Raji (cell line): ENCODE measurements around the gene HABP4.

Source experiments
- POLR2A ChIP-seq: IDR thresholded peaks from 2 replicates; pipeline ENCODE4 v1.6.1; 2011; ENCODE audit warnings: low read depth, low read length, control low read depth; ENCODE audit not compliant: insufficient read depth

The HABP4 gene

DNA sequence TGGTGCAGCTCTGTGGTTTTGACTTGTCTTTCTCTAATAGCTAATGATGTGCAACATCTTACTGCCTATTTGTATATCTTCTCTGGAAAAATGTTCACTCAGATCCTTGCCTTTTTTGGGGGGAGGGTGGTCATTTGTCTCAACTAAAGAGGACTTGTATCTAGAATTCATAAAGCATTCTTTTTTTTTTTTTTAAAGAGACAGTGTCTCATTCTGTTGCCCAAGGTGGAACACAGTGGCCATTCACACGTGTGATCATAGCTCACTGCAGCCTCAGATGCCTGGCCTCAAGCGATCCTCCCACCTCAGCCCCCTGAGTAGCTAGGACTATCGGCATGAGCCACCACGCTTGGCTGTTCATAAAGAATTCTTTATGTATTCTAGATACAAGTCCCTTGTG, 33.2 kb downstream of the HABP4 start:
- no peak for TF ChIP-seq POLR2A

DNA sequence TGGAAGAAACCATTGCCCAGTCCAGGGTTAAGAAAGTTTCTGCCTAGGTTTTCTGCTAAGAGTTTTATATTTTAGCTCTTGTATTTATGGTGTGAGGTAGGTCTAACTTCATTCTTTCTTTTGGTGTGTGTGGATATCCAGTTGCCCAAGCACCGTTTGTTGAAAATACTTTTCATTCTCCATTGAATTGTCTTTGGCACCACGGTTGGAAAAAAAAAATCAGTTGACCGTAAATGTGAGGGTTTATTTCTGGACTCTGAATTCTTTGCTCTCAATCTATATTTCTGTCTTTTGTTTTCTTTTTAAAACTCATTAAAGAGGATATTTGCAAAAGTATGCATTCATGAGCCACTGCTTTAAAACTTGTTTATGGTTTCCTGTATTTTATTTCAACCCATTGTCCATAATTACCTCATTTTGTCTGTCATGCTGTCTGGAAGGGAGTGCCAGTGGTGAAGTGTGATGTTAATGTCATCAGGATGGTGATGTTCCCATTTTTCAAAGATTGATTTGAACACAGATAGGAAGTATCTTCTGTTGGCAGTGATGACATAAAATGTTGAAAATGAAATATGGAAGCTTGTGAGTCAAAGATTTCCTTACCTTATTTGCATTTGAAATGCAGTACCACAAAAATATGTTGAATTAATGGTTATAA, 33.9 kb downstream of the HABP4 start:
- TF ChIP-seq POLR2A: no peak

DNA sequence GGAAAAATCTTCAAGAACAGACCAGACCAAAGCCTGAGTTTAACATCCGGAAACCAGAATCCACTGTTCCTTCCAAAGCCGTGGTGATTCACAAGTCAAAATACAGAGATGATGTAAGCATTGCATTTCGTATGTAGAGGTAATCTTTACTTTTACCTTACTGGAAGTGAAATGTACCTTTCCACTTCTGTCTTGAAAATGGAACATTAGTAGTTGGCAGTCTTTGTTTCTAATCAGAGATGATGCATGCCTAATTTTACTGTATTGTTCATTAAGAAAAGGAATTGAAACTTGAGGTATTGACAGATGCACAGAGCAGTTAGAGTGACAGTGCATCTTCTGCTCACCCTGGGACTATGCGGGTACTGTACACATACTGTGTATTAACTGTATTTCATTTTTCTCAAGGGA, 34.6 kb downstream of the HABP4 start:
- TF ChIP-seq POLR2A: no peak

DNA sequence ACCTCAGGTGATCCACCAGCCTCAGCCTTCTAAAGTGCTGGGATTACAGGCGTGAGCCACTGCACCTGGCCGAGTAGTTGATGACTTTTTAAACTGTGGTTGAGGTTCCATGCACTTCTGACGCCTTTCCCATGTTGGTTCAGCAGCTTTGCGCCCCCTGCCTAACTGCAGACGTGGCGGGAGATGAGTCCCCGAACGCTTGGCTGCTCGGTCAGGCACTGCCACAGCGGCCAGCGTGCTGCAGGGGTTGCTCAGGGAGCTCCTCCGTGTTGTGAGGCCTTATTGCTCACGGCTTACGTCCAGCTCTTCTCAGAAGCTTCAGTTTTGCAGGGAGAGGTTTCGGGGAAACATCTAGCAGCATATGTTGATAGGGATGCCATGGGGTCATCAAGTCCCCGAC, 35.3 kb downstream of the HABP4 start:
- TF ChIP-seq POLR2A: no peak

DNA sequence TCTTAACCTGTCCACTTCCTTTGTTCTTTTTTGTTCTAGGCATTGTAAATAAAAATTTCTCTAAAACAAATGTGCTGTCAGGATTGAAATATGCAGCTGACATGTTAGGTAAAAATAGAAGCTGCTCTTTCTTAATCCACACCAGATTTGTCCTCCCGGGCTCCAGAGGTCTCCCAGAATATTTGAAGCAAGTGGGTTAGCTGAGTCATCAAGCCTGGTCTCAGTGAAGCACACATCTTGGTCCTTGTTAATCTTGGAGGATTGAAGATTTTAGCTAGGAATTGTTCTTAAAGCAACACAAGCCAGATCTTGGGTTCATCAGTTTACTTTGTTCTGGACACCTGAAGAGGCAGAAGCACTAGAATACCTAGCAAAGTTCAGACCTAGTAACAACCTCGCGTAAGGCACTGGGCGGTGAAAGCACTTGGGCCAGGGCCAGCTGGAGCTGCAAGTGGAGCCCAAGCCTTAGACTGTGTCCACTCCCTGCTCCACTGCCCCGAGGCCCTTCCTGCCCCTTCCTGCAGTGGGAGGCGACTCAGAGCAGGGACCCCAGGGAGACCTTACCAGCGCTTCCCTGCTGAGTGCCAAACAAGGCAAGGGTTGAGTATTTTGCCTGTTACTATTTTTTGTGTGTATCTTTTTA, 36.5 kb downstream of the HABP4 start:
- no peak for TF ChIP-seq POLR2A

DNA sequence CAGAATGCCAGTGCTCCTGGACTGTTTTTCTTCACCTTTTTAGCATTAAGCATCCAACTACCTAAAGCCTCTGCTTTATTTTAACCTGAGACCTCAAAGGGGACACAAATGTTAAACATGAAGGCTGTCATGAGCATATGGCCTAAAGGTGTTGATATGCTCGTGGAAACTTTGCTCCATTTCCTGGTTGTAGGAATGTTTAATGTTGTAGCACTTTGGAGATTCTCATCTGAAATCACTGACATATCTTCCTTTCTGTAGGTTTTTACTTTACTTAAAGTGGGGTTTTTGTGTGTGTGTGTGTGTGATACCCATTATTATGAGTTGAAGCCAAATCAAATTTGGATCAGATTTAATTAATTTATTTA, 37.0 kb downstream of the HABP4 start:
- no peak for TF ChIP-seq POLR2A

DNA sequence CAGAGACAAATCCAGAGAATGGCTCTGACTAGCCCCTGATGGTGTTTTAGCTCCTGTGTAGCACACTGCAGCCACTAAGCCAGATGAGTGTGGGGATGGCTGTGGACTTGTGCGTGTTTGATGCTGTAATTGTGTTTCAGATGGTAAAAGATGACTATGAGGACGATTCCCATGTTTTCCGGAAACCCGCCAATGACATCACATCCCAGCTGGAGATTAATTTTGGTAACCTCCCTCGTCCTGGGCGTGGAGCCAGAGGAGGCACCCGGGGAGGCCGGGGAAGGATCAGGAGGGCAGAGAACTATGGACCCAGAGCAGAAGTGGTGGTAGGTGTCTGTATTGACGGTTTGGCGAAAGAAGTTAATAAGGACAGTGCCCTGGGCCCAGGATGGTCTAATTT, 38.0 kb downstream of the HABP4 start:
- no peak for TF ChIP-seq POLR2A

DNA sequence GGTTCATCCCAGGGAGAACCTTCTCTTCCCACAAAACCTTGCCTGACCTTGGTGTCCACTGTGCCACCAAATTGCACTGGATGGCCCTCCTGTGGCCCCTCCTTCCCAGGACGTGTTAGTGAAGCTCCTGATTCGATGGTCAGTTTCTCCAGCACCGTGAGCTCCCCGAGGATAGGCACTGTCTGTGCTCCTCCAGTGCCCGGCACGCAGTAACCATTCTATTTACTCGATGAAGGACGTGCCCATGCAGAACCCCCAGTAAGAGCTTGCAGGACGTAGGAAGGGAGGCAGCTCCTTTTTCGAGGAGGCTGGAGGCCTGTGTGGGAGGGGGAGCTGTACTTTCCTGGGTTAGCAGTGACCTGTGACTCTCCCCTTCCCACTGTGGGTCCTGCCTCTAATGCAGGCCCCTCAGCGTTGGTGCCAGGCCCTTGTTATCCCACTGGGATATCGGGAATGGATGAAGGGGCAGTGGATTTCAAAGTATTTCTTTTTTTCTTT, 39.6 kb downstream of the HABP4 start:
- no peak for TF ChIP-seq POLR2A

DNA sequence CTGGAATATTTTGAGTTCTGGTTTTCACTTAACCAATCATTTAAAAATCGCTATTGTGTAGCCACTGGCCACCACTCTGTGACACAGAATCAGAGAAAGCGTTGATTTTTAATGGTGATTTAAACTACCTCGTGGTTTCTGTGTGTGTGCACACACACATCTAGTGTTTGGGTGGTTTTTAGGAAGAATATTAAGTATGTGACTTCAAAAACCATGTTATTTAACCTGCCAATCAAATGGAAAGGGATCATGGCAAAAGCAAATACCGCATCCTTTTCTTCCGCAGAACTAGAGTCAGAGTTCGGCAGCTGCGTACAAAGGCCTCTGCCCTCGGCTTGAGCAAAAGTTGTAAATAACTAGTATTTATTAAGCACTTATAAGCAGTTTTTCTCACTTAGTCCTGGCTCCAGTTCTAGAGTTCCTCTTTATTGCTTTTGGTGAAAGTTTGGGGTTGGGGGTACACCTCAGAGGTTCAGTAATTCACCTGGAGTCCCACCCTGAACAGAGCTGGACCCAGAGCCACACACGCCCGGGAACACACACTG, 40.6 kb downstream of the HABP4 start:
- TF ChIP-seq POLR2A: no peak

DNA sequence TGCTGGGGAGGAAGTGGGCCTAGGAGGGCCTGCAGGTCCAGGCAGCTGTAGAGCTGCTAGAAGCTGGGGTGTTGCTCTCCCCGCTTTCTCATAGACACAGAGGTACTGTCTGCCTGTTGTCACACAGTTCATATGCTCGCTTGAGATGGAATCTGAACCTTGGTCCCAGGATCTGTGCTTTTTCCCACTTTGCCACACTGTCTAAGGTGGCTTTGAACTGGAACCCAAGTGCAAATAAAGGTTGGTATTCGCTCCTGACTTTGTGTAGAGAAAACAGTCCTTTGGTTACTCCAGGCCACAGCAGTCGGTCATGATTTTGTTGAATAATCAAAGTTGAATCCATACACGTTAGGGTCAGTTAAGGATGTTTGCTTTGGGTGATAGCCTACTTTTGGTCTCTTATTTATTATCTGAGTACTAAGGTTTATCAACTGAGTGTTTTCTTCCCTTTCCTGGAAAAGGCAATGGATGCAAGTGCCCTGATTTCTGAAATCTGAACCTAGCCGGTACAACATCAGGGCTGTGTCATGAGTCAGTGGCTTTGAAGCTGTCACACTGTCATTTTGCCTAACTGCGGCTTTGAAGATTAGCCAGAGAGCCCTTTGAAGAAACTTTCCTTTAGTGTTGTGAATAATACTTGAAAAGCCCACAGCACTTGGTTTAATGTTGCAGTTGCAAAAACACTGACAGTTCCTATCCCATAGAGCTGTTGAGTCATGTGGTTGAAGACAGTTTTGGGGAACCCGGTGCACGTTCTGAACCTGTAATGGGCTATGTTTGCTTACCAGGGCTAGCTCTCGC, 41.3 kb downstream of the HABP4 start:
- no peak for TF ChIP-seq POLR2A

DNA sequence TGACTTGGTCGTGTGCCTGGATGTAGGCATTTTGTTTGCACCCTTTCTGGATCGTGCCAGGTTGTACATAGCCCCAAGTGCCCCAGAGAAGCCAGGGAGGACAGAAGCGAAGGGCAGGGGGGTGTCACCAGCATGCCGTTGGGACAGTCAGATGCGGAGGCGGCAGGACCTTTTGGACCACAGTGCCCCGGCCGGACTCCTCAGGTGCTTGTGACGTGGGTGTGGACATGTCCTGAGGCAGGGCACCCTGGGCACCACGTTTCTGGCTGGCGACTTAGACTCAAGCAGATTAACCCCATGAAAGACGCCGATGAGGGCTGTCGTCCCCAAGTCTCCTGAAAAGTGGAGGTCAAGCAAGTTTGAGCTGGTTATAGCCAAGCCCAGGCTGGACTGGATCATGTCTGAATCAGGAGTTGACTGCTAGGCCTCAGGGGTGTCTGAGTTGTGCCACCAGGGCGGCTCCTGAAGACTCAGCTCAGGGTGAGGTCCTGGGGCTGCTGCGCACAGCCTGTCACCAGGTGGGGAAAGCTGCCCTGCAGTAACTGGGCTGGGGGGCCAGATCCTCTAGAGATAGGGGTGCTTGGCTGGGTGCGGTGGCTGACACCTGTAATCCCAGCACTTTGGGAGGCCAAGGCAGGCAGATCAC, 42.0 kb downstream of the HABP4 start:
- TF ChIP-seq POLR2A: no peak

DNA sequence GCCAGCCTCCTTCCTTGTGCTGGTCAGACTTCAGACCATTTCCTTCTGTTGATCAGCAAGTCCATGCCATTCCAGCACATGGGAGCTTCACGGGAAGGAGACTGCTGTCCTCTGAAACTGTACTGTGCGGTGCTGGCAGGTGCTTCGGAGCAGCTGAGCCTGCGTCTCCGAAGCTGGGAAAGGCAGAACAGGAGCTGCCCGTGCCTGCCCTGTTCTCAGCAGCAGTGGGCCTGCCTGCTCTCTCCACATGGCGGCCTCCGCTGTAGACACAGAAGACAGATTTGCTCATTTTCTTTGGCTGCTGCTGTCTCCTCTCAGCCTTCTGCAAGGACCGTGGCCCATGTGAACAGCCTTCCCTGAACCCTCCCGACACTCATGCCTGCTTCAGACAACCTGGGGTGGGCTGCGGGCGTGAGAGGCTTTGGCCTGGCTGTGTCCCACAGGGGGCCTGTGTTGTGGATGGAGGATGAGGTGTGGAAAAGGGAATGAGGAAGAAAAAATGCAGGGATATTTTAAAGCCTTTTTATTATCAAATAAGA, 43.1 kb downstream of the HABP4 start:
- no peak for TF ChIP-seq POLR2A

DNA sequence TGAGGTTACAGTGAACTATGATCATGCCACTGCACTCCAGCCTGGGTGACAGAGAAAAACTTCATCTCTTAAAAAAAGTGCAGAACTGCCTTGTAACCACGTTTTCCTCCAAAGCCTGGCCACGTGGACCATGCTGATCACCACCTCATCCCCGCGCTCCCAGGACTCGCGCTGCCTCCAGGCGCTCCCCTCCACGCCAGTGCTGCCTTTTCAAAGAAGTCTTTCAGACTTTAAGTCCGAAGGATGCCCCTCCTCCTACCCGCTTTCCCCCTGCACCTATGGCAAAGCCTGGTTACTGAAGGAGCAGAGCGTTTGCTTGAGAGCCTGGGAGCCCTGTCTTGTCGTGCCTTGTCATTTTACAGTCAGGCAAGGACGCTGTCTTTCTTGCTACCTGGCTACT, 43.8 kb downstream of the HABP4 start:
- TF ChIP-seq POLR2A: no peak

DNA sequence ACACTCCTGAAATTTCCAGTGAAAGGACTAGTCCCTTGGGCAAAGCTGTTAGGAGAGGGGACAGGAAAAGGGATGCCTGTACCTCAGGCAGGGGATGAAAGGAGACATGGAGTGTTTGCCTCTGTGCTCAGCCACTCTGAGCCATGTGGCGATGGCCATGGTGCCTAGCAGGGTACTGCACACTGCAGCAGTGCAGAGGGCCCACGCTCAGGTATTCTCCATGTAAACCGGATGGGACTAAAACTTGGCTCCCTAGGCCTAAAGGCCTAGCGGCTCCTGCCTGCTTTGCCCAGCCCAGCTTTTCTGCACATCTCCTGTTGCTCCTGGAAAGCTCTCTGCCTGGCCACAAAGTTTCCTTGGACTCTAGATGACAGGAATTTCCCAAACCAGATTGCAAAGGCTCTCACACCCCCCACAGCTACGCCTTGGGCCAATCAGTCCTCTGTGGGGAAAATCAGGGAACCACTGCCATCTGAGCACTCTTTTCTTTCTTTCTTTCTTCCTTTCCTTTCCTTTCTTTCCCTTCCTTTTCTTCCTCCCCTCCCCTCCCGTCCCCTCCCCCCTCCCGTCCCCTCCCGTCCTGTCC, 44.3 kb downstream of the HABP4 start:
- TF ChIP-seq POLR2A: no peak

DNA sequence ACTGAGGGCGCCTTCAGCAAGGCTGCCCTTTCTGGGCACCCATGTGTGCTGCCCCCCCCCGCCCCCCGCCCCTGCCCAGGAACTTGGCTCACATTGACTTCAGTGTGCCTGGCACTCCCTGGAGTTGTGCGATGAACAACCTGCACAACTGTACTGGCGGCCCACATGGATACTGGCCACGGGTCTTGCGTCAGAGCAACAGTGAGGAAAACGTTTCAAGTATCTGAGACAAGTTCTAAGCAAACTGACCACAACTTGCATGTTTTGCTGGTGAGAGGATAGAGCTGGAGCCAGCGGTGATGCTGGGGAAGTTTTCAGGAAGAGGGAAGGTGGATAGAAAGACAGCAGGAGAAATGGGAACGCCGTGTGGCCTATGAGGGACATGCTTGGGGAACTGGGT, 45.4 kb downstream of the HABP4 start:
- TF ChIP-seq POLR2A: no peak
